ENCODE results near the gene ZDHHC18. TPM values are rescaled to one million over a fixed set of nuclear protein-coding genes. Genes with fewer than 3 reads are reported as not detected.

ZDHHC18 gene
- total and polyA plus RNA-seq, 5 donors from 2014 or later = 4.4 to 73.6 (median 14.2) TPM

- H3K27me3 Mint-ChIP-seq = no peaks in the 10 kb centered on the region
- peaks cover 45% of the 10 kb centered on the region for H3K36me3 Mint-ChIP-seq
- no peak for ATAC-seq (ENCODE audit: low read depth in 2 of 2)
Observed at GRCh38 chr1:26851106-26851684, 24.7 kb downstream of the ZDHHC18 start.

DNA sequence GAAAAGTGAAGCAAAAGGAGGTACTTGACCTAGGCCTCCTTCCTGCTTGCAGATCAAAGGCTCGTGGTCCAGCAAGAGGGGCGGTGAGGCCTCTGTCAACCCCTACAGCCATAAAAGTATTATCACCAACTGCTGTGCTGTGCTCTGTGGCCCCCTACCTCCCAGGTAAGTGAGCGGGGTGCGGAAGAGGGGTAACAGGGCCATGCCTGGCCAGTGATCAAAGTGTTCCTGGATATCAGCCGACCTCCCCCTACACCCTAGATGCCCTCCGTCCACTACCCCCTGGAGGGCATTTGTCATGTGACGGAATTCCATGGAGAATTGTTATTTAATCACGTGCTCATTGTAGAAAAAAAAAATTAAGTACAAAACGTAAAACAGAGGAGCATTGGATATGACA, 26.2 kb downstream of the ZDHHC18 start:
- Histone ChIP-seq H3K27ac (ENCODE audit: insufficient read depth, low read length, poor library complexity, severe bottlenecking) (no peak overlapping the region), H3K27me3 (ENCODE audit: control insufficient read depth, insufficient read depth, low read length) (no peaks in the 10 kb centered on the region), H3K9me3 (ENCODE audit: control insufficient read depth in 2 of 2, low read length in 2 of 2) (no peaks in the 10 kb centered on the region), H3K36me3 (ENCODE audit: control insufficient read depth, insufficient read depth, low read length) (peaks cover 89% of the 10 kb centered on the region), H3K4me1 (ENCODE audit: control insufficient read depth, insufficient read depth, low read length, poor library complexity, severe bottlenecking) (no peaks in the 10 kb centered on the region), H3K4me3 (ENCODE audit: low read depth, low read length) (no peak overlapping the region)
- Mint-ChIP-seq H3K27ac (no peak overlapping the region), H3K4me3 (peak overlapping the region in 1 of 4 donors; percentile 13), H3K9me3 (no peaks in the 10 kb centered on the region), H3K4me1 (peaks cover 0 to 2% (median under 1%) of the 10 kb centered on the region in 4 donors), H3K36me3 (peaks cover 42% of the 10 kb centered on the region), H3K27me3 (no peaks in the 10 kb centered on the region)
- ATAC-seq (ENCODE audit: low read depth in 2 of 2) = no peak
- no peak for DNase-seq

More at GRCh38 chr1:26851106-26851684, 24.7 kb downstream of the ZDHHC18 start:
- Histone ChIP-seq H3K27me3 (ENCODE audit: control insufficient read depth, insufficient read depth, low read length) (no peaks in the 10 kb centered on the region), H3K36me3 (ENCODE audit: control insufficient read depth, insufficient read depth, low read length) (peaks cover 89% of the 10 kb centered on the region), H3K9me3 (ENCODE audit: control insufficient read depth in 2 of 2, low read length in 2 of 2) (no peaks in the 10 kb centered on the region), H3K27ac (ENCODE audit: insufficient read depth, low read length, poor library complexity, severe bottlenecking) (no peak overlapping the region), H3K4me1 (ENCODE audit: control insufficient read depth, insufficient read depth, low read length, poor library complexity, severe bottlenecking) (no peaks in the 10 kb centered on the region), H3K4me3 (ENCODE audit: low read depth, low read length) (no peak overlapping the region)
- Mint-ChIP-seq H3K9me3 (no peaks in the 10 kb centered on the region), H3K27ac (no peak overlapping the region), H3K4me1 (peaks cover 0 to 8% (median under 1%) of the 10 kb centered on the region in 4 donors), H3K4me3 (no peak overlapping the region)
- DNase-seq = no peak

DNA sequence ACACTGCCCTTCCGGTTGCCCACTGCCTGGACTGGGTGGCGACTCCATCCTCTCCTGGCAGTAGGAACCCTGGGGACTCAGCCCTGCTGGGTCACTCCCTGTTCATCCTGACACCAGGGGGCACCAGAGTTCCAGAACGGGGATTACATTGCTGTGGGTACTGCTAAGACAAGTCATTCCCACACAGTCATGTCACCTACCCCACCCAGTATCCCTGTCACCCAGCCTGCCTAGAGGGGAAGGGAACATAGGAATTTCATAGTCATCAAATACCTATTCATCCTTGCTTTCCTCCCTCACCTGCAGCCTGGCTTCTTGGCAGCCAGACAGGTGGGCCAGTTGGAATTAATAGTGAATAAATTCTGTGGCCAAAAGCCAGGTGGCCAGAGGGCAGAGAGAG, 26.7 kb downstream of the ZDHHC18 start:
- Mint-ChIP-seq H3K36me3 (peaks cover 39% of the 10 kb centered on the region), H3K4me1 (peaks cover 0 to 2% (median 0%) of the 10 kb centered on the region in 4 donors), H3K4me3 (peak overlapping the region in 1 of 4 donors; percentile 13), H3K27me3 (no peaks in the 10 kb centered on the region), H3K9me3 (no peaks in the 10 kb centered on the region), H3K27ac (peak overlapping the region in 2 of 3 donors; percentile 43 to 55)
- DNase-seq = peak; percentile 67 to 75 (median 72)
- H3K36me3 ChIP-seq (ENCODE audit: control insufficient read depth, insufficient read depth, low read length) = peaks cover 88% of the 10 kb centered on the region
- H3K27ac ChIP-seq (ENCODE audit: insufficient read depth, low read length, poor library complexity, severe bottlenecking) = no peak overlapping the region
- no peaks in the 10 kb centered on the region for H3K4me1 ChIP-seq (ENCODE audit: control insufficient read depth, insufficient read depth, low read length, poor library complexity, severe bottlenecking)
- no peaks in the 10 kb centered on the region for H3K27me3 ChIP-seq (ENCODE audit: control insufficient read depth, insufficient read depth, low read length)
- H3K4me3 ChIP-seq (ENCODE audit: low read depth, low read length) = no peak overlapping the region
- ATAC-seq (ENCODE audit: low read depth in 2 of 2) = peak; percentile 77
- H3K9me3 ChIP-seq (ENCODE audit: control insufficient read depth in 2 of 2, low read length in 2 of 2) = no peaks in the 10 kb centered on the region

DNA sequence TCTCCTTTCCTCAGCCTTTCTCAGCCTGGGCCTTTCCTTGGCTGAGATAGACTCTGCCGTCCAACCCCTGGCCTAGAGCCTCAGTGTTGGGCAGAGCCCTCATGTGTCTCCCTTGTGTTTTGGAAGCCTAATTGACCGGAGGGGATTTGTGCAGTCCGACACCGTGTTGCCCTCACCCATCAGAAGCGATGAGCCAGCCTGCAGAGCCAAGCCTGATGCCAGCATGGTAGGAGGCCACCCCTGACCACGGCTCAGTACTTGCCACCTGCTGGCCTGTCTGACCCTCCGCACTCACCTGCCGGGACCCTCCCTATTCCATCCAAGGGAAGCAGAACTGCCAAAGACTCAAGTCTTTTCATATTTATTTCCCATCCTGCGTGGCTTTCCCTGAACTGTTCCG, 27.1 kb downstream of the ZDHHC18 start:
- Histone ChIP-seq H3K36me3 (ENCODE audit: control insufficient read depth, insufficient read depth, low read length) (peaks cover 83% of the 10 kb centered on the region), H3K4me3 (ENCODE audit: low read depth, low read length) (no peak overlapping the region), H3K9me3 (ENCODE audit: control insufficient read depth in 2 of 2, low read length in 2 of 2) (no peaks in the 10 kb centered on the region), H3K27me3 (ENCODE audit: control insufficient read depth, insufficient read depth, low read length) (no peaks in the 10 kb centered on the region), H3K4me1 (ENCODE audit: control insufficient read depth, insufficient read depth, low read length, poor library complexity, severe bottlenecking) (no peaks in the 10 kb centered on the region), H3K27ac (ENCODE audit: insufficient read depth, low read length, poor library complexity, severe bottlenecking) (no peak overlapping the region)
- Mint-ChIP-seq H3K4me1 (peaks cover 0 to 2% (median 0%) of the 10 kb centered on the region in 4 donors), H3K36me3 (peaks cover 36% of the 10 kb centered on the region), H3K27me3 (no peaks in the 10 kb centered on the region), H3K27ac (peak overlapping the region in 1 of 3 donors; percentile 43), H3K4me3 (no peak overlapping the region), H3K9me3 (no peaks in the 10 kb centered on the region)
- ATAC-seq (ENCODE audit: low read depth in 2 of 2) = no peak
- no peak for DNase-seq

DNA sequence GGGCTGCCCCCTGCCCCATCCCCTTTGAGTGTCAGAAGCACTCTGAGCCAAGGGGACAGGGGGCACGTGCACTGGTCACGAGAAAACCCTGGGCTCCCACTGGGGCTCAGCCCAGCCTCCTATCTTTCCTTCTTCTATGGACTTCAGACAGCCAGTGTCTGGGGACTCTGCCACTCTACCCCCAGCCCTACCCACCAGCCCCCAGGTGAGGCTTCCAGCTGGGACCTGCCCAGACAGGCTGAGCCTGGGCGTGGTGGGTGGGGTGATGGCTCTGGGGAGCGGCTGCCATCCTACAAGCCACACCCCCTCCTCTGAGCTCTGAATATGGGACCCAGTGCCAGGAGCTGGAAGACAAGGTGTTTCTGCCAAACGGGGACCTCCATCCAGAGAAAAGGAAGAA, 28.4 kb downstream of the ZDHHC18 start:
- Mint-ChIP-seq H3K9me3 (no peaks in the 10 kb centered on the region), H3K27ac (no peak overlapping the region), H3K4me1 (peaks cover 0 to 2% (median 0%) of the 10 kb centered on the region in 4 donors), H3K36me3 (peaks cover 33% of the 10 kb centered on the region), H3K27me3 (no peaks in the 10 kb centered on the region), H3K4me3 (no peak overlapping the region)
- DNase-seq = no peak
- no peak for ATAC-seq (ENCODE audit: low read depth in 2 of 2)
- H3K27me3 ChIP-seq (ENCODE audit: control insufficient read depth, insufficient read depth, low read length) = no peaks in the 10 kb centered on the region
- no peak overlapping the region for H3K27ac ChIP-seq (ENCODE audit: insufficient read depth, low read length, poor library complexity, severe bottlenecking)
- H3K4me3 ChIP-seq (ENCODE audit: low read depth, low read length) = no peak overlapping the region
- no peaks in the 10 kb centered on the region for H3K4me1 ChIP-seq (ENCODE audit: control insufficient read depth, insufficient read depth, low read length, poor library complexity, severe bottlenecking)
- peaks cover 70% of the 10 kb centered on the region for H3K36me3 ChIP-seq (ENCODE audit: control insufficient read depth, insufficient read depth, low read length)
- no peaks in the 10 kb centered on the region for H3K9me3 ChIP-seq (ENCODE audit: control insufficient read depth in 2 of 2, low read length in 2 of 2)

DNA sequence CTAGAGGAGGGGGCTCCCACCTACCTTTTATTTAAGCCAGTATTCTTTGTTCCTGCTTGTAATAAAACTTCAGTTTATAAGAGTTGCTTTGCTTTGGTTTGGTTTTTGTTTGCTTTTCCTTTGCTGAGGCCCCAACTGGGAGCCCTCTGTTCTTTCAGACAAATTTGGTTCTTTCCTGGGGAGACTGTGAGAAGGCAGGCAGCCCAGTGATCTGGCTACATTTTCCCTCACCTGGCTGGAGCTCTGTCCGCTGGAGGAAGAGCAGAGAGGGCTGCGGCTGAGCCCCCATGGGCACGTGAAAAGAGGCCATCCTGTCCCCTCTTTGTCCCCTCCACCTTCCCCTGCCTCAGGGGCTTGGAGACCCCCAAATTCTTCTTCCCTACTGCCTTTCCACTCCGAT, 29.1 kb downstream of the ZDHHC18 start:
- Histone ChIP-seq H3K9me3 (ENCODE audit: control insufficient read depth in 2 of 2, low read length in 2 of 2) (no peaks in the 10 kb centered on the region), H3K4me1 (ENCODE audit: control insufficient read depth, insufficient read depth, low read length, poor library complexity, severe bottlenecking) (no peaks in the 10 kb centered on the region), H3K4me3 (ENCODE audit: low read depth, low read length) (no peak overlapping the region), H3K27me3 (ENCODE audit: control insufficient read depth, insufficient read depth, low read length) (no peaks in the 10 kb centered on the region), H3K27ac (ENCODE audit: insufficient read depth, low read length, poor library complexity, severe bottlenecking) (no peak overlapping the region), H3K36me3 (ENCODE audit: control insufficient read depth, insufficient read depth, low read length) (peaks cover 63% of the 10 kb centered on the region)
- no peak for DNase-seq
- Mint-ChIP-seq H3K4me3 (no peak overlapping the region), H3K4me1 (peaks cover 0 to 2% (median 0%) of the 10 kb centered on the region in 4 donors), H3K9me3 (no peaks in the 10 kb centered on the region), H3K36me3 (peaks cover 26% of the 10 kb centered on the region), H3K27me3 (no peaks in the 10 kb centered on the region), H3K27ac (peak overlapping the region in 1 of 3 donors; percentile 65)
- no peak for ATAC-seq (ENCODE audit: low read depth in 2 of 2)

DNA sequence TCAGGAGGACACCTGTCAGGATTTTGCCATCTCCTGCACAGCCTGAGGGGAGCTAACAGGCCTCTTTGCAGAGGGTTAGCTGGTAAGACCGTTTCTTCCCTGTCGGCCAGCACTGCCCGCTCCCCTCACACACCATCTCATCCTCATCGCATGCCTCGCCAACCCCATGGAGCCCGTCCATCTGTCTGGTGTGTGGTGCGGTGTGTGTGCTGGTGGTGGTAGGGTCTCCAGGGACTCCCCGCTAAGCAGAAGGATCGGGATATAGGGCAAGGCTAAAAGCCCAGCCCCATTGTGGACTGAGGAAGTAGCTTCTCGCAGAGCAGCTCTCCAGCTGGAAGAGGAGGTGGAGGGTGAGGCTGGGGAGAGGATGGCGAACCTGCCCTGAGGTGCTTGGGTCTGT, 29.7 kb downstream of the ZDHHC18 start:
- Mint-ChIP-seq H3K4me1 (peaks cover 0 to 2% (median 0%) of the 10 kb centered on the region in 4 donors), H3K9me3 (no peaks in the 10 kb centered on the region), H3K36me3 (peaks cover 26% of the 10 kb centered on the region), H3K27me3 (no peaks in the 10 kb centered on the region), H3K4me3 (no peak overlapping the region), H3K27ac (peak overlapping the region in 1 of 3 donors; percentile 65)
- no peaks in the 10 kb centered on the region for H3K4me1 ChIP-seq (ENCODE audit: control insufficient read depth, insufficient read depth, low read length, poor library complexity, severe bottlenecking)
- no peak overlapping the region for H3K27ac ChIP-seq (ENCODE audit: insufficient read depth, low read length, poor library complexity, severe bottlenecking)
- peaks cover 57% of the 10 kb centered on the region for H3K36me3 ChIP-seq (ENCODE audit: control insufficient read depth, insufficient read depth, low read length)
- ATAC-seq (ENCODE audit: low read depth in 2 of 2) = no peak
- no peak overlapping the region for H3K4me3 ChIP-seq (ENCODE audit: low read depth, low read length)
- no peaks in the 10 kb centered on the region for H3K9me3 ChIP-seq (ENCODE audit: control insufficient read depth in 2 of 2, low read length in 2 of 2)
- no peak for DNase-seq
- H3K27me3 ChIP-seq (ENCODE audit: control insufficient read depth, insufficient read depth, low read length) = no peaks in the 10 kb centered on the region
